ENCODE data around the gene SDK1. TPM values are rescaled to one million over a fixed set of nuclear protein-coding genes. Genes with fewer than 3 reads are reported as not detected.
A peak's percentile ranks its signal among the peaks of the same experiment; 100 is the strongest.

SDK1 gene
- total RNA-seq, 1 donor from 2014 or later, result 225 TPM

GRCh38 chr7:4179688-4180380 lies 878.8 kb downstream of the SDK1 start:
- Mint-ChIP-seq H3K9me3 (ENCODE audit: unreplicated experiment) (peaks cover 27% of the 10 kb centered on the region), H3K36me3 (ENCODE audit: unreplicated experiment) (peaks cover 17% of the 10 kb centered on the region), H3K27ac (ENCODE audit: unreplicated experiment) (no peak overlapping the region), H3K4me3 (ENCODE audit: unreplicated experiment) (no peak overlapping the region), H3K4me1 (ENCODE audit: low read depth, unreplicated experiment) (peaks cover 8% of the 10 kb centered on the region), H3K27me3 (ENCODE audit: unreplicated experiment) (peaks cover 27% of the 10 kb centered on the region)
- DNase-seq, result no peak
- TF ChIP-seq, protein P1, sequence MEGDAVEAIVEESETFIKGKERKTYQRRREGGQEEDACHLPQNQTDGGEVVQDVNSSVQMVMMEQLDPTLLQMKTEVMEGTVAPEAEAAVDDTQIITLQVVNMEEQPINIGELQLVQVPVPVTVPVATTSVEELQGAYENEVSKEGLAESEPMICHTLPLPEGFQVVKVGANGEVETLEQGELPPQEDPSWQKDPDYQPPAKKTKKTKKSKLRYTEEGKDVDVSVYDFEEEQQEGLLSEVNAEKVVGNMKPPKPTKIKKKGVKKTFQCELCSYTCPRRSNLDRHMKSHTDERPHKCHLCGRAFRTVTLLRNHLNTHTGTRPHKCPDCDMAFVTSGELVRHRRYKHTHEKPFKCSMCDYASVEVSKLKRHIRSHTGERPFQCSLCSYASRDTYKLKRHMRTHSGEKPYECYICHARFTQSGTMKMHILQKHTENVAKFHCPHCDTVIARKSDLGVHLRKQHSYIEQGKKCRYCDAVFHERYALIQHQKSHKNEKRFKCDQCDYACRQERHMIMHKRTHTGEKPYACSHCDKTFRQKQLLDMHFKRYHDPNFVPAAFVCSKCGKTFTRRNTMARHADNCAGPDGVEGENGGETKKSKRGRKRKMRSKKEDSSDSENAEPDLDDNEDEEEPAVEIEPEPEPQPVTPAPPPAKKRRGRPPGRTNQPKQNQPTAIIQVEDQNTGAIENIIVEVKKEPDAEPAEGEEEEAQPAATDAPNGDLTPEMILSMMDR (IDR thresholded peaks at IDR 0.05; ENCODE audit: partially characterized antibody, unreplicated experiment), result no peak

- peaks cover 14% of the 10 kb centered on the region for H3K36me3 Mint-ChIP-seq (ENCODE audit: unreplicated experiment)
- no peak overlapping the region for H3K4me3 Mint-ChIP-seq (ENCODE audit: unreplicated experiment)
- peaks cover 8% of the 10 kb centered on the region for H3K4me1 Mint-ChIP-seq (ENCODE audit: low read depth, unreplicated experiment)
- no peak for DNase-seq
- TF ChIP-seq, protein P1 (IDR thresholded peaks at IDR 0.05; ENCODE audit: partially characterized antibody, unreplicated experiment), result no peak
- peaks cover 23% of the 10 kb centered on the region for H3K9me3 Mint-ChIP-seq (ENCODE audit: unreplicated experiment)
- H3K27ac Mint-ChIP-seq (ENCODE audit: unreplicated experiment), result peak overlapping the region; percentile 38
- H3K27me3 Mint-ChIP-seq (ENCODE audit: unreplicated experiment), result peaks cover 24% of the 10 kb centered on the region
These were observed 880.4 kb downstream of the SDK1 start for GRCh38 chr7:4181446-4181845.

GRCh38 chr7:4182605-4183300 lies 881.7 kb downstream of the SDK1 start:
- peaks cover 23% of the 10 kb centered on the region for H3K9me3 Mint-ChIP-seq (ENCODE audit: unreplicated experiment)
- peaks cover 22% of the 10 kb centered on the region for H3K27me3 Mint-ChIP-seq (ENCODE audit: unreplicated experiment)
- no peak for DNase-seq
- peak overlapping the region; percentile 33 for H3K27ac Mint-ChIP-seq (ENCODE audit: unreplicated experiment)
- no peak overlapping the region for H3K4me3 Mint-ChIP-seq (ENCODE audit: unreplicated experiment)
- H3K4me1 Mint-ChIP-seq (ENCODE audit: low read depth, unreplicated experiment), result peaks cover 8% of the 10 kb centered on the region
- TF ChIP-seq, protein P1 (IDR thresholded peaks at IDR 0.05; ENCODE audit: partially characterized antibody, unreplicated experiment), result no peak
- H3K36me3 Mint-ChIP-seq (ENCODE audit: unreplicated experiment), result peaks cover 4% of the 10 kb centered on the region

DNA sequence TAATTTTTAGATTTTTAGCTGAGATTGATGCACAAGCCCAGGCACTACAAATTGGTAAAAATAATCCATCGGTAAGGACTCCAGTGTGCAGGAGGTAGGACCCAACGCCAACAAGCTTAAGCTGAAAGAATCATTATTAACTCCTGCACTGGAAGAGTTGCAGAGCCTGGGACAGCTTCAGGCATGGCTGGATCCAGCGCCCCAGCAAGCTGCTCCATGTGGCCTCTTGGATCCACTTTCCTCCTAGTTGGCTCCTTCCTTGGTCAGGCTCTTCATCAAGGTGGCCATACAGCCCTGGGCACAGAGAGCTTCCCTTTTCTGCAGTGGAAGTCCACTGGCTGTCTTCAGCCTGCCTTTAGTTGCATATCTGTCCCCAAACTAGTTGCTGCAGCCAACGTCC lies 883.6 kb downstream of the SDK1 start:
- Mint-ChIP-seq H3K27ac (ENCODE audit: unreplicated experiment) (no peak overlapping the region), H3K9me3 (ENCODE audit: unreplicated experiment) (peaks cover 17% of the 10 kb centered on the region), H3K36me3 (ENCODE audit: unreplicated experiment) (no peaks in the 10 kb centered on the region), H3K27me3 (ENCODE audit: unreplicated experiment) (peaks cover 17% of the 10 kb centered on the region), H3K4me1 (ENCODE audit: low read depth, unreplicated experiment) (peaks cover 16% of the 10 kb centered on the region), H3K4me3 (ENCODE audit: unreplicated experiment) (no peak overlapping the region)
- no peak for DNase-seq
- TF ChIP-seq, protein P1 (IDR thresholded peaks at IDR 0.05; ENCODE audit: partially characterized antibody, unreplicated experiment), result no peak

- Mint-ChIP-seq H3K4me1 (ENCODE audit: low read depth, unreplicated experiment) (peaks cover 21% of the 10 kb centered on the region), H3K27ac (ENCODE audit: unreplicated experiment) (no peak overlapping the region)
- TF ChIP-seq, protein P1 (IDR thresholded peaks at IDR 0.05; ENCODE audit: partially characterized antibody, unreplicated experiment), result no peak
These were observed 884.1 kb downstream of the SDK1 start for GRCh38 chr7:4185136-4185535.

More at GRCh38 chr7:4185136-4185535, 884.1 kb downstream of the SDK1 start:
- peaks cover 20% of the 10 kb centered on the region for H3K27me3 Mint-ChIP-seq (ENCODE audit: unreplicated experiment)
- H3K36me3 Mint-ChIP-seq (ENCODE audit: unreplicated experiment), result no peaks in the 10 kb centered on the region
- no peak for DNase-seq
- no peak overlapping the region for H3K4me3 Mint-ChIP-seq (ENCODE audit: unreplicated experiment)
- H3K9me3 Mint-ChIP-seq (ENCODE audit: unreplicated experiment), result peaks cover 21% of the 10 kb centered on the region
